Measurements from ENCODE around the gene CNOT1.
"Not testable (repeated sequence)": the region's sequence is repeated elsewhere in the genome, so short reads cannot be mapped to it uniquely, and the experiment has no call there.

Gene CNOT1

DNA sequence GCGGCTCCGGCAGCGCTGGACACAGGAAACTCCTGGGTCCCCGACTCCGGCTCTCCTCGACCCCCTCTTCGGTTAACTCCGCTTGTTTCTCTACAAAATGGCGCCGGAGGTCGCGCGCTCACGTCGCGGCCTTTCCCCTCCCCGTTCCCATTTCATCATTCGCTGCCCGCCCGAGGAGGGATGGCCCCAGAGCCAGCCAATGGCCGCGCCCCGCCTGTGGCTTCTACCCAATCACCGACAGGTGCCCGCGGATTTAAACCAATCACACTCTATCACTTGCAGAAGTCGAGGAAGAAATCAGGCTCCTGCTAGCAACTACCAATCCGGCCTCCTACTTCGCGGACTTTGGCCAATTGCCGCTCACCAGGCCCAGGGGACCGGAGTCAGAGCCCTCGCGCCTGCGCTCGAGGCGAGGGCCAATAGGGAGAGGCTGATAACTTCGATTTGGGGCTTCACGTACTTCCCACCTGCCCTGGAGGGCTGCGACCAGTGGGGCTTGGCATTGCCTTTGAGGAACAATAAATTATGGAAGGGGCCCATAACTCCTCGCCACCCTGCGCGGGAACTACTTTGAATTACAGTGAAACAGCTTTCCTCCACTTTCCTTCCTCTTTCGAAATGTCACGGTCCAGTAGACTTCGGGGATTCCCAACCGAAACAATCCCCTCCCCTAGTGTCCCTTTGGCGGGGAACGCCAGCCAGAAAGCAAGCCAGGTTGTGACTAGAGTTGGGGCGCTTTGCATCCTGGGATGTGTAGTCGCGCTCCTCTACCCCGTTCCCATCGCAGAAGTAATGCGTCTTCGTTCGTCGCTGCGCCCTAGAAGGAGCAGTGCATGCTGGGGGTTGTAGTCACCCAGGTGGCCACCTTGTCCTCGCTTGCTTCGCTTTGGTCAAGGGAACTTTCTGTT, at the start of gene CNOT1:
CNOT1 (minus strand) TSS at position 94 of the 908 bp plus-strand sequence. CDS start 30,489 bp downstream, outside the sequence.
- DNase-seq (ENCODE audit: low read depth), result peak; percentile 99

DNA sequence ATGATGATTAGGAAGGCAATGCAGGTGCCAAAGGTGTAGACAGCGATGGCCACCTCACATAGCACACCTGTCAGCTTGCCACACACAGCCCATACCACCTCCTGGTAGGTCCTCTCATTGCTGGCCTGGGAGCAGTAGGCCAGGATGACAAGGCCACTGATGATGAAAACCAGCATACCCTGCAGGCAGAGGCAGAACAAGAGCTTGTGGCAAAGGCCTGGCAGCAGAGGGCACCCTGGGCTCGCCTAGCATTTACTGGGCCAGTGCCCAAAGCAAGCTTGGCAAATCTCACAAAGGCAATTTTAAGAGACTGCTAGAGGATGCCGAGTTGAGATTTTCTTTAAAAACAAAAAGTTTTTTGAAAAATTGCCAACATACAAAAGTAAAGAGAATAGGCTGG, 49.1 kb upstream of the CNOT1 start:
- DNase-seq (ENCODE audit: low read depth), result no peak

DNA sequence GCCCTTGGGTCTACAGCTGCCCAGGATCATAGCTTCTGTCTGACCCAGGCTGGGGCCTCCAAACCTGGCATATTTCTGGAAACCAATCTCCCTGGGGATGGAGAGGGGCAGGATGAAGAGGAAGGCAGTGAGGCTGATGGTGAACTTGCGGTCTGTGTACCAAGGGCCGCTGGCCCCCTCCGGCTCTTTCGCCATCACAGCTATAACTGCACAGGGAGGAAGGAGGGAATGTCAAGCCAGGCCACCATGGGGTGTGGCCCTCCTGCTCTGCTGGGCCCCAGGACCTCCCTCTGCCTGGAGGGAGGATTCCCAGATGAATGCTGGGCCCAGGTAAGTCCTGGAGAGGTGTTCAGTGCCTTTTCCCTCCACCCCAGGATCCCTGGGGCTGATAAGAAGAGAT, 48.6 kb upstream of the CNOT1 start:
- no peak for DNase-seq (ENCODE audit: low read depth)

DNA sequence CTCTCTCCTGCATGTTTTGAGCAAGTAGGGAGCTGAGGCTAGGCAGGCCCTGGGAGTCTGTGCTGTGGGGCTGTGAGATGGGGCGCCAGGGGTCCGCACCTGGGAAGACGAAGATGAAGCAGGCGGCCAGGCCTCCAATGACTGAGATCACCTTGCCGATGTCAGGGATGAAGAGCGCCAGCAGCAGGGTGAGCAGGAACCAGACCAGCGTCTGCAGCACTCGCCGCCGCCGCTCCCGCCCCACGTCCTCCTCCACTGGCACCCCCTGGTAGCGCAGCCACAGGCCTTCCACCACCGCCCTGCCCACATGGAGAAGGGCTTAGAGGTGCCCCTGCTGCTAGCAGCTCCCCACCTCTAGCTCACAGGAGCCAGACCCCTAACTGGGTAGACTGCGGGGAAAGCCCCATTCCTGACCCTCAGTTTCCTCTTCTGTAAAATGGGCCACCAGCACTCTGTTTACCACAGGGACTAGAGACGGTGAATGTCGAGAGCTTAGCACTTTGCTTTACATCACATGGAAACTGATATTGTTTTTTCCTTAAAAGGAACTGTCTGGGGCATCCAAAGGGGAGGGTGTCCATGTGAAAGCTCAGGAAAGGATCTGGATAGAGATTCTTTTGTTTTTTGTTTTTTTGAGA, 41.4 kb upstream of the CNOT1 start:
- no peak for DNase-seq (ENCODE audit: low read depth)

DNA sequence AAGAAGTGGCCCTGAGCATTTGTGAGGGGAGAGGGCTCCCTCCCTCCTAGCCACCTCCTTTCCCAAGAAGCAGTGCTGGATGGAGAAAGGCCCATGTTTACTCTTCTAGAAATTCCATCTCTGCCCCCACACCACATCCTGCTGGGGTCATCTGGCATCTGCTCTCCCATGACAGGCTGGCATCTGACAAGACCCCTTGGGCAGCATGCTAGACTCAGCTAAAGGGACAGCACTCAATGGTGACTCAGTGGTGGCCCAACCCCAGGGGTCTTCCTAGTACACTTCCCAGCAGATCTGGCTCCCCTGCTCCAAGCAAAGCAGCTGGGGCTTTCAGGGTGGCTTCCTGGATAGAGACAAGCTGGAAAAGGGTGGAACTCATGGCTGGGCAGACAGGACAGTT, 40.6 kb upstream of the CNOT1 start:
- DNase-seq (ENCODE audit: low read depth), result no peak

DNA sequence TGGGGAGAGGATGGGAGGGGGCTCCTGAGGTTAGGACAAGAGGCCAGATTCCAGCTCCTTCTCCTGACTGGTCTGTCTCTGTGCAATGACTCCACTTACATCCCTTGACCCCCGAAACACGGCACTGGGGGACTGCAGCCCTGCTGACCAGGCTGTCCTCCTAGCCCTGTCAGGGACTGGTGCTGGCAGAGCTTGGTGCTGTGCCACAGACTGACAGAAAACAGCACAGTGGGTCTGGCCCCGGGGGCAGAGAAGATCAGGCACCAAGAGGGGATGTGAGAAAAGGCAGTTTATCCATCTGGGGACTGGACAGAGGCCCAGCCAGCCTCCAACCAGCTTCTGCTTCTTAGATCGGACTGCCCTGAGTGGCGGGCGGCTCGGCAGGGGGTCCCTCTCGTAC, 35.6 kb upstream of the CNOT1 start:
- no peak for DNase-seq (ENCODE audit: low read depth)

DNA sequence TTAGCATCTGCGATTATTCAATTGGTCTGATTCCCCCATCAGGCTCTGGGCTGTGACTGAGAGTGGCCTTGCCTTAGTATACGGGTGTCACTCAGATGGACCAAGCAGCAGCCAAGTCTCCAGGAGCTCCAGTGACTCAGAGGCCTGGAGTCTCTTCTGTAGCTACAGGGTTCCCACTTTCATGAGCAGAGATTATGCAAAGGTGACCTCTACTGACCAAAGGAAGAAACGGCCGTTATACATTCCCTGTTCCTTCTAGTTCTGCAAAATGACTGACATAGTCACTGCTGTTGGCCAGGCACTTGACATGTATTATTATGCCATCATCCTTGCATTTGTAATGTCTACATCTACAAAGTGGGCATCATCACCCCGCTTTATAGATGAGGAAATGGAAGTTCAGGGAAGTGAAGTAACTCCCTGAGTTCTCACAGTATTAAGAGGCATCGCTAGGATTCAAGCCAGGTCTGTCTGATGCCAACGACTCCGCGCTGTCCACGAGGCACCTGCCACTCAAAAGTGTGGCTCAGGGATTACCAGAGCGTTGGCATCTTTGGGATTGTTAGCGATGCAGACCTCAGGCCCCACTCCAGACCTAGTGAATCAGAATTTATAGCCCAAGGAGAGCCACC, 31.7 kb upstream of the CNOT1 start:
- peak; percentile 70 for DNase-seq (ENCODE audit: low read depth)

DNA sequence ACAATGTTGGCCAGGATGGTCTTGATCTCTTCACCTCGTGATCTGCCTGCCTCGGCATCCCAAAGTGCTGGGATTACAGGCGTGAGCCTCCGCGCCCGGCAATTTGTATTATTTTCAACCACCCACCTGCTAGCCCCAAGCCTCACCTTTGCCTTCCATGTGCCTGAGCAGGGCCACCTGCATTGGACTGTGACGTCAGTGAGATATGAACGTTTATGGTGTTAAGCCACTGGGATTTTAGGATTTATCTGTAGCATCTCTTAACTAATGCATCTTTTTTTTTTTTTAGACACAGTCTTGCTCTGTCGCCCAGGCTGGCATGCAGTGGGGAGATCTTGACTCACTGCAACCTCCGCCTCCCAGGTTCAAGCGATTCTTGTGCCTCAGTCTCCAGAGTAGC, 30.3 kb upstream of the CNOT1 start:
- DNase-seq (ENCODE audit: low read depth), result not testable (repeated sequence)

DNA sequence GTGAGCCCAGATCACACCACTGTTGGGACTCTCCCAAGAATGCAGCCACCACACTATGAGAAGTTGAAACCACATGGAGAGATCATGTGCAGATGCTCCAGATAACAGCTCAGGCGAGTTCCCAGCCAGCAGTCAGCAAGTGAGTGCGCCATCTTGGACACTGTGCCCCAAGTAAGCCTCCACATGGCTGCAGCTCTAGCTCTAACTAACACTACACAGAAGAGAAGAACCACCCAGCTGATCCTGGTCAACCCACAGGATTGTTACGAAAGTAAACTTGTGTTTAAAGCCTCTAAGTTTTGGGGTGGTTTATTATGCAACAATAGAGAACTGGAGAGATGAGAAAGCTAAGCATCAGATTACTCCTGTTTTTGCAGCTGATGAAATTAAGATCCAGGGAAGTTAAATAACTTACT, 29.2 kb upstream of the CNOT1 start:
- no peak for DNase-seq (ENCODE audit: low read depth)

DNA sequence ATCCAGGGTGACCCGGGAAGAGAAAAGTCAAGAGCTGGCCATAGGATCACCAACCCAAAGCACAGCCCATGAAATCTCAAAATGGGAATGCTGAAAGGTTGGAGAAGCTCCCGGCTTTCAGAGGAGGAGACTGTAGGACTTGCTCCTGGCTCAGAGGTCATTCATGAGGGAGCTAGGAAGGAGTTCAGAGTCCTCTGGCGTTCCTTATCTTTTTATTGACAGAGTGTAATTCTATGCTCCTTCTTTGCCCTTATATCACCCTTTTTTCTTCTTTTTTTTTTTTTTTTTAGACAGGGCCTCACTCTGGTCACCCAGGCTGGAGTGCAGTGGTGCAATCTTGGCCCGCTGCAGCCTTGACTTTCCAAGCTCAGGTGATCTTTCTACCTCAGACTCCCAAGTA, 27.3 kb upstream of the CNOT1 start:
- no peak for DNase-seq (ENCODE audit: low read depth)

DNA sequence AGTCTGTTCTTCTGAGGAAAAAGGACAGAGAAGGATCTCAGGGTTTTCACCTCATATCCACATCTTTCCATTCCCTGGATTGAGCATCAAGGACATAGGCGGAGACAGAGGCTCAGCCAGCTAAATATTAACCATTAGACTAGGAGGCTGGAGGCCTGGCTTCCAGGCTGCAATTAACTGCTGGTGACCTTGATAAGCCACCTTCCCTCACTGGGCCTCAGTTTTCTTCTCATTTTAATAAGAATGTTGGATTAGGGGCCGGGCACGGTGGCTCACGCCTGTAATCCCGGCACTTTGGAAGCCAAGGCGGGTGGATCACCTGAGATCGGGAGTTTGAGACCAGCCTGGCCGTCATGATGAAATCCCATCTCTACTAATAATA, 25.6 kb upstream of the CNOT1 start:
- DNase-seq (ENCODE audit: low read depth), result no peak

DNA sequence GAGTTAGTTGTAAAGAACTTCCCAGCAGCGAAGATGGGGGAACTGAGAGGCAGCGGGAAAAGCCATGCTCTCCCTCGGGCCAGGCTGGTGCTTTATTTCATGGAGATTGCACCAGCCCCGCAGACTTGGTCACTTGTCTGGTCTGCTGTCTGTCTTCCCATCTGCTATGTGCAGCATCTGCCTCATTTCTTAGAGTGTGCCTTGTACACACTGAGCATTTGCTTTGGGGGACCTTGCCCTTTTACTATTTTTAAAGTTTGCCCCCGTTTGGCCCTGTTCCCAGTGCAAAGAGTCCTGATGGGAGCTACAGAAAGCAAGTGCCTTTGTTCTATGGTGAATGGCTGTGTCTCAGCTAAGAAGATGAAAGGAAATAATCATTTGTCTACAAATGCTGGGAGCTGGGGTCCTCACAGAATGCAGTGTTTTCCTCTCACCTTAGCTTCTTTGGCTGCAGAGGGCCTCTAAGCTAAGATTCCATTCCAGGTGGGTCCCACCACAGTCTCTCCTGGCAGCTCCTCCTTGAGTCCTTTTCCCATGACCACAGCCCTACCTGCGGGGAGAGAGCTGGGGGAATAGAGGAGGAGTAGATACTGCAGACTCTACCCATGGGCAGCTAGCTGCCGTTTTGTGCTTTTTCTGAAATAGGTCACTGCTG, 25.1 kb upstream of the CNOT1 start:
- DNase-seq (ENCODE audit: low read depth), result no peak

DNA sequence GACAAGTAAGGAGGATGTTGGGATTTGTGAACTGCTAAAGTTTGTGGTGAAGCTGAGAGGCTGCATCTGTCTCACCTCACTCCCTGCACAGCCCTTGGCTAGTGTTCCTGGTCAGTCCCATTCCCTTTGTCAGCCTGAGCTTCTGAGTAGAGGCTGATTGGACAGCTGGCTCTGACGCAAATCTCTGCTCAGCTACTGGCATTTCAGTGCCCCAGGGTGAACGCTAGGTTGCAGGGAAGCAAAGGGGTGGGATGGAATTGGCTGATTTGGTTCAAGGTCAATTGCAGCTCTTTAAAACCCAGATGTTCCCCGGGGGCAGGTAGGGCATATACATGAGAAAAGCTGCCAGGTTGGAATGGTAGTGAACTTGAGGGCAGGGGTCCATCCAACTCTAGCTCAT, 23.1 kb upstream of the CNOT1 start:
- DNase-seq (ENCODE audit: low read depth), result no peak

DNA sequence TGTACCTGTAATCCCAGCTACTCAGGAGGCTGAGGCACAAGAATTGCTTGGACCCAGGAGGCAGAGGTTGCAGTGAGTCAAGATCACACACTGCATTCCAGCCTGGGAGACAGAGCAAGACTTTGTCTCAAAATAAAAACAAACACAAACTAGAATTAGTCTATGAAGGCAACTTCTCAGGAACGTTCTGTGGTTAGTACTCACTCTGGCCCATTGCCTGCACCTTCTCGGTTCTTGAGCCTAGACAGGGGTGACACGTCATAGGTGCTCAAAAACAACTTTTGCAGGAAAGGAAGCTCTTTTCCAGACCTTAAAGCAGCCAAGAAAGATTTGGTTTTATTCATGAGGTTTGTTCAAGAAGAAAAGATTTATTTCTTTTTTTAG, 22.3 kb upstream of the CNOT1 start:
- DNase-seq (ENCODE audit: low read depth), result no peak

DNA sequence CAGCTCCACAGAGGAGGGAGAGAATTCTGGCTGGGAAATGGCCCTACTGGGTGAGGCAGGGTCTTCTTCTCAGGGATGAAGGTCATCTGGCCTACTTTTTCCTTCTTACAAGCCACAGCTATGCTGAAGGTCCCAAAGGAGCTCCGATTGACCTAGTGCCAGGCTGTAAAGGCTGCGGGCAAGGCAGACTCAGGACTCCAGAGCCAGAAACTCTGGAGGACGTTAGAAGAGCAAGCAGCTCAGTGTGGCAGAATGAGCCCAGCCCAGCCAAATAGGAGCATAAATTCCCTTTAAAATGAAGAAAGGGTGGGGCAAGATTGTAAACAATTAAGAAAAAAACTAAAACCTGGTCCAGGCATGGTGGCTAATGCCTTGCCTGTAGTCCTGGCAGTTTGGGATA, 20.1 kb upstream of the CNOT1 start:
- DNase-seq (ENCODE audit: low read depth), result no peak

DNA sequence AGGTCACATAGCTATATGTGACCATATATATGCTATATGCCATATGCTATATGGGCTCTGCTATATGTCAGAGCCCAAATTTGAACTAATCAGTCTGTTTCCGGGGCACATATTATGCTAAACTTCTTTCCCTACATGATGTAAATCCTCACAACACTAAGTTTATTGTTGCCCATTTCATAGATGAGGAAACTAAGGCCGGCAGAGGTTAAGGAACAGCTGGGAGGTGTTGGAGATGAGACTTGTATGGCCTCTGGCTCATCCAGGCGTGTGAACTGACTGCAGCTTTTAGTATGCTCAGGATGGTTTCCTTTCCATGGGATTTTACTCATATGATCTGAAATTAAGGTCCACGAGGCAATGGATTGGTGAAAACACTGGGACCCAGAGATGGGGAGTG, 17.5 kb upstream of the CNOT1 start:
- DNase-seq (ENCODE audit: low read depth), result no peak

DNA sequence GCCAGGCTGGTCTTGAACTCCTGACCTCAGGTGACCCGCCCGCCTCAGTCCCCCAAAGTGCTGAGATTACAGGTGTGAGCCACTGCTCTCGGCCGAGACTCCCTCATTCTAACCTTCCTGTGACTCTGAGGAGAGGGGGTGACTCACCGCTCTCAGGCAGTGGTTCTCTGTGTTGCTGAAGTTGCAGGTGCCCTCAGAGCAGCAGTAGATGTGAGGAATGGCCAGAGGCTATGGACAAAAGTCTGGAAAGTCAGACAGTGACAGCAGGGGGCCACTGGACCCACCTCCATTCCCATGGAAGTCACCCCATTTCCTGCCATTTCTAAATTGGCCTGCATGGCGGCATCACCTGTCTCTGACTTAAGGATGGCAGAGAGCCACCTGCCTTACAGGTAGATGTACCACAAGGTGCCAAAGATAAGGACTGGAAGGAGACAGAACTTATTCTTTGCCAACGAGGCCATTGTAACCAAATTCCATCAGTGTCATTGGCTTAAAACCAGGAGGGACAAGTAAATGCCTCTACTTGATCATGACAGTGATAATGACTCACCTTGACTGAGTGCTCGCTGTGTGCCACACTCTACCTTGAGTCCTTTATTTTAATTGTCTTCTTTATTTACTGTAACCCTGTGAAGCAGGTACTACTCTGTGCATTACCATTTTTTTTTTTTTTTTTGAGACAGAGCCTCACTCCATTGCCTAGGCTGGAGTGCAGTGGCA, 15.3 kb upstream of the CNOT1 start:
- DNase-seq (ENCODE audit: low read depth), result no peak

DNA sequence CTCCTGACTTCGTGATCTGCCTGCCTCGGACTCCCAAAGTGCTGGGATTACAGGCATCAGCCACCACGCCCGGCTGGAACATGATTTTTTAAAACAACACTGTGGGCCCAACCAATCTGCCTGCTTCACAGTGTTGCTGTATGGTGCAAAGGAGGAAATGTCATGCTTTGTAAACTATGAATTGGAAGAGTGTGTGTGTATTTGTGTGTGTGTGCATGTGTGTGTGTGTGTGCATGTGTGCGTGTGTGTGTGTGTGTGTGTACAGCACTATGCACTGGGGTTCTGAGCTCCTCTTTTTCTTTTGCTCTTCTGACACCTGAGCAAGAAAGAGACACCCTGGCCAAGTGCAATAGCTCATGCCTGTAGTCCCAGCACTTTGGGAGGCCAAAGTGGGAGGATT, 14.5 kb upstream of the CNOT1 start:
- DNase-seq (ENCODE audit: low read depth), result no peak

DNA sequence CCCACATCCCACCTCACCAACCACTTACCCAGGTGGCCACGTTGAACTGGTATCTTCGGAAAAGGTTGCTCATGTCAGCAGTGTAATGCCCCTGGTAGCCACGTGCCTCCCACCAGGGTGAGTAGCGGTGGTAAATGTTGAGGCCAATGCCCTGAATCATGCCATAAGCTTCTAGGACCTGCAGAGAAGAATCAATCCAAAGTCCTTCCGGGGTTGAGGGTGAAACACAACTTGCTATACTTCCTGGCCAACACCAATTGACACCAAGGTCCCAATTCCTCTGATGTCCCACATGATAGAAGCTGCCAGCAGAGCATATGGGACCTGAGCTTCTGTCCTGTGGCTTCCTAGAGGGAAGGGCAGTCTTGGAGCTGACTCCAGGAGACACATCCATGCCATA, 11.3 kb upstream of the CNOT1 start:
- no peak for DNase-seq (ENCODE audit: low read depth)

DNA sequence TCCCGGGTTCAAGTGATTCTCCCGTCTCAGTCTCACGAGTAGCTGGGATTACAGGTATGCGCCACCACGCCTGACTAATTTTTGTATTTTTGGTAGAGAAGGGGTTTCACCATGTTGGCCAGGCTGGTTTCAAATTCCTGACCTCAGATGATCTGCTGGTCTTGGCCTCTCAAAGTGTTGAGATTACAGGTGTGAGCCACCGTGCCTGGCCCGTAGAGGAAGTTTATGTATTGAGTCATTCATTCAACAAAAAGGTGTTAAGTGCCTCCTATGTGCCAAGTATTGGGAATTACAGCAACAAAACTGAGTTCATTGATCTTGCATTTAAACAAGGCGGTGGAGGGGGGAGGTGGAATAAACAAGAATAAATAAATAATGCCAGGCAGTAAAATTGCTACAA, 10.2 kb upstream of the CNOT1 start:
- no peak for DNase-seq (ENCODE audit: low read depth)

DNA sequence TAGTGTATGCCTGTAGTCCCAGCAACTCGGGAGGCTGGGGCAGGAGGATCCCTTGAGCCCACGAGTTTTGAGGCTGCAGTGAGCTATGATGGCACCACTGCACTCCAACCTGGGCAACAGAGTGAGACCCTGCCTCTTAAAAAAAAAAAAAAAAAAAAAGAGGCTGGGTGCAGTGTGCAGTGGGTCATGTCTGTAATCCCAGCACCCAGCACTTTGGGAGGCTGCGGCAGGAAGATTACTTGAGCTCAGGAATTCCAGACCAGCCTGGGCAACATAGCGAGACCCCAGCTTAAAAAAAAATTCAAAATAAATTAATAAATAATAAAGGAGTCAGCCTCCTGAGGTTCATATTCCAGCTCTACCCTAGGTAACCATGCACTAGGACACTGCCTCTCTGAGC, 9.6 kb upstream of the CNOT1 start:
- DNase-seq (ENCODE audit: low read depth), result no peak
